ENCODE results near the gene USP3. TPM values are rescaled to one million over a fixed set of nuclear protein-coding genes. Genes with fewer than 3 reads are reported as not detected.

The USP3 gene
- total and polyA plus RNA-seq, 2 donors (not counting 3 experiments of a cell fraction or from before 2014, with no cell fraction given), result 18.8 to 52.4 TPM

- Histone ChIP-seq H3K79me2 (ENCODE audit: control insufficient read depth, insufficient read depth, low read length) (no peaks in the 10 kb centered on the region), H4K20me1 (replicated peaks; ENCODE audit: control insufficient read depth, extremely low read depth, insufficient read depth, low read length) (no peaks in the 10 kb centered on the region), H3K36me3 (ENCODE audit: control insufficient read depth in 2 of 2, extremely low read depth in 1 of 2, insufficient read depth in 2 of 2, low read length in 2 of 2) (peaks cover 20 to 27% of the 10 kb centered on the region in 2 experiments), H3K9ac (replicated peaks; ENCODE audit: extremely low read depth, insufficient read depth, low read length) (no peak overlapping the region), H3K4me1 (ENCODE audit: control insufficient read depth, extremely low read depth, insufficient read depth, low read length) (peaks cover 16% of the 10 kb centered on the region), H3K9me1 (replicated peaks; ENCODE audit: control insufficient read depth, extremely low read depth, insufficient read depth, low read length) (no peaks in the 10 kb centered on the region), H3K9me3 (replicated peaks; ENCODE audit: control insufficient read depth, insufficient read depth, low read length) (no peaks in the 10 kb centered on the region), H3K4me2 (ENCODE audit: insufficient read depth, low read length) (no peak overlapping the region), H3K27me3 (ENCODE audit: control insufficient read depth in 2 of 2, insufficient read depth in 2 of 2, low read length in 2 of 2) (no peaks in the 10 kb centered on the region), H3K27ac (ENCODE audit: insufficient read depth, low read depth, low read length) (no peak overlapping the region), H3K4me3 (replicated peaks in 1 of 3; ENCODE audit: insufficient read depth in 1 of 3, low read depth in 1 of 3, low read length in 3 of 3) (no peak overlapping the region), H2AFZ (ENCODE audit: low read depth, low read length) (no peak overlapping the region)
- CTCF ChIA-PET, result no interaction called here
- dilution Hi-C loops (cut with MboI; ENCODE audit: extremely low pct_ligation_motif_present, low sequenced_read_pairs), result no loop called here
- DNase-seq (ENCODE audit: low read depth, low spot score), result no peak
- FAIRE-seq, result no peak
- no TSS peak for BruUV-seq (replicated peaks)
- intact Hi-C loops (cut with micrococcal nuclease), result no loop called here
- POLR2A ChIA-PET, result no interaction called here
- TF ChIP-seq MYC (IDR thresholded peaks at IDR 0.05; ENCODE audit: low read depth, low read length), result no peak
- no peak for TF ChIP-seq FOS (IDR thresholded peaks at IDR 0.05; ENCODE audit: borderline replicate concordance, insufficient read depth, low read length)
- TF ChIP-seq POLR2AphosphoS5 (IDR thresholded peaks at IDR 0.05; ENCODE audit: insufficient read depth, low read depth, low read length), result no peak
- no peak for TF ChIP-seq EZH2 (IDR thresholded peaks at IDR 0.05; ENCODE audit: borderline replicate concordance, low read depth, low read length, severe bottlenecking)
- TF ChIP-seq, protein P1, sequence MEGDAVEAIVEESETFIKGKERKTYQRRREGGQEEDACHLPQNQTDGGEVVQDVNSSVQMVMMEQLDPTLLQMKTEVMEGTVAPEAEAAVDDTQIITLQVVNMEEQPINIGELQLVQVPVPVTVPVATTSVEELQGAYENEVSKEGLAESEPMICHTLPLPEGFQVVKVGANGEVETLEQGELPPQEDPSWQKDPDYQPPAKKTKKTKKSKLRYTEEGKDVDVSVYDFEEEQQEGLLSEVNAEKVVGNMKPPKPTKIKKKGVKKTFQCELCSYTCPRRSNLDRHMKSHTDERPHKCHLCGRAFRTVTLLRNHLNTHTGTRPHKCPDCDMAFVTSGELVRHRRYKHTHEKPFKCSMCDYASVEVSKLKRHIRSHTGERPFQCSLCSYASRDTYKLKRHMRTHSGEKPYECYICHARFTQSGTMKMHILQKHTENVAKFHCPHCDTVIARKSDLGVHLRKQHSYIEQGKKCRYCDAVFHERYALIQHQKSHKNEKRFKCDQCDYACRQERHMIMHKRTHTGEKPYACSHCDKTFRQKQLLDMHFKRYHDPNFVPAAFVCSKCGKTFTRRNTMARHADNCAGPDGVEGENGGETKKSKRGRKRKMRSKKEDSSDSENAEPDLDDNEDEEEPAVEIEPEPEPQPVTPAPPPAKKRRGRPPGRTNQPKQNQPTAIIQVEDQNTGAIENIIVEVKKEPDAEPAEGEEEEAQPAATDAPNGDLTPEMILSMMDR (IDR thresholded peaks at IDR 0.05; ENCODE audit: extremely low read depth in 1 of 2, insufficient read depth in 1 of 2, low read depth in 1 of 2, low read length in 2 of 2), result no peak
- TF ChIP-seq POLR2A (IDR thresholded peaks at IDR 0.05; ENCODE audit: low read depth, low read length), result no peak
- TF ChIP-seq MAX (IDR thresholded peaks at IDR 0.05; ENCODE audit: insufficient read depth, insufficient read length), result no peak
- no peak for TF ChIP-seq JUN (IDR thresholded peaks at IDR 0.05; ENCODE audit: borderline replicate concordance, insufficient read depth, insufficient read length, low read depth)
- TF ChIP-seq GATA2 (IDR thresholded peaks at IDR 0.05; ENCODE audit: insufficient read depth, insufficient read length, low read depth, low read length), result no peak
These were observed 132.2 kb downstream of the USP3 start for GRCh38 chr15:63636518-63637061.

All from endothelial cell of umbilical vein (primary cell).